ENCODE results near the gene B3GNT2.

B3GNT2 gene

GRCh38 chr2:62240546-62240945 is 44.6 kb downstream of the B3GNT2 start:
- ChIA-PET POLR2A (no interaction called here), CTCF (interaction anchor here (0.7 kb wide), 1 partner anchor 216 kb away, joined by 3 read pairs; no protein-coding TSS in a partner anchor)
- DNase-seq (ENCODE audit: extremely low spot score), result no peak
- TF ChIP-seq CTCF (IDR thresholded peaks at IDR 0.05; ENCODE audit: control extremely low read depth, extremely low read depth, low read depth, missing control alignments), result no peak

- ChIA-PET POLR2A (no interaction called here), CTCF (interaction anchor here (1.1 to 1.6 kb wide), 2 partner anchors 12 to 174 kb away, joined by 3 to 4 read pairs; no protein-coding TSS in a partner anchor)
- no peak for DNase-seq (ENCODE audit: extremely low spot score)
Measured at GRCh38 chr2:62243983-62244382, 48.1 kb downstream of the B3GNT2 start.

GRCh38 chr2:62248226-62248625 is 52.3 kb downstream of the B3GNT2 start:
- TF ChIP-seq CTCF (IDR thresholded peaks at IDR 0.05; ENCODE audit: control extremely low read depth, extremely low read depth, low read depth, missing control alignments), result no peak
- DNase-seq (ENCODE audit: extremely low spot score), result no peak
- CTCF ChIA-PET, result no interaction called here
- POLR2A ChIA-PET, result no interaction called here

More at GRCh38 chr2:62243983-62244382, 48.1 kb downstream of the B3GNT2 start:
- no peak for TF ChIP-seq CTCF (IDR thresholded peaks at IDR 0.05; ENCODE audit: control extremely low read depth, extremely low read depth, low read depth, missing control alignments)

- CTCF ChIA-PET, result no interaction called here
- TF ChIP-seq CTCF (IDR thresholded peaks at IDR 0.05; ENCODE audit: control extremely low read depth, extremely low read depth, low read depth, missing control alignments), result no peak
- POLR2A ChIA-PET, result no interaction called here
- DNase-seq (ENCODE audit: extremely low spot score), result no peak
Measured at GRCh38 chr2:62250239-62250638, 54.3 kb downstream of the B3GNT2 start.

GRCh38 chr2:62254424-62255266 is 58.7 kb downstream of the B3GNT2 start:
- ChIA-PET POLR2A (no interaction called here), CTCF (interaction anchor here (1.0 to 1.4 kb wide), 2 partner anchors 9 to 24 kb away, joined by 3 to 5 read pairs; no protein-coding TSS in a partner anchor)
- DNase-seq (ENCODE audit: extremely low spot score), result no peak
- TF ChIP-seq CTCF (IDR thresholded peaks at IDR 0.05; ENCODE audit: control extremely low read depth, extremely low read depth, low read depth, missing control alignments), result no peak

GRCh38 chr2:62257466-62257865 is 61.6 kb downstream of the B3GNT2 start:
- CTCF ChIA-PET, result interaction anchor here (1.1 to 2.8 kb wide), 3 partner anchors 9 to 154 kb away, joined by 3 to 11 read pairs (median 4); no protein-coding TSS in a partner anchor
- no peak for DNase-seq (ENCODE audit: extremely low spot score)
- no peak for TF ChIP-seq CTCF (IDR thresholded peaks at IDR 0.05; ENCODE audit: control extremely low read depth, extremely low read depth, low read depth, missing control alignments)
- POLR2A ChIA-PET, result interaction anchor here (0.5 kb wide), 1 partner anchor 21 kb away, joined by 3 read pairs; no protein-coding TSS in a partner anchor
